COR-L47 (cell line): ENCODE data around the gene AXIN1.
"Not testable (repeated sequence)": the region's sequence is repeated elsewhere in the genome, so short reads cannot be mapped to it uniquely, and the experiment has no call there.

Source experiments
- DNase-seq: peaks from one replicate; lab custom pipeline; 2025; lab: John Stamatoyannopoulos, UW

AXIN1 gene

DNA sequence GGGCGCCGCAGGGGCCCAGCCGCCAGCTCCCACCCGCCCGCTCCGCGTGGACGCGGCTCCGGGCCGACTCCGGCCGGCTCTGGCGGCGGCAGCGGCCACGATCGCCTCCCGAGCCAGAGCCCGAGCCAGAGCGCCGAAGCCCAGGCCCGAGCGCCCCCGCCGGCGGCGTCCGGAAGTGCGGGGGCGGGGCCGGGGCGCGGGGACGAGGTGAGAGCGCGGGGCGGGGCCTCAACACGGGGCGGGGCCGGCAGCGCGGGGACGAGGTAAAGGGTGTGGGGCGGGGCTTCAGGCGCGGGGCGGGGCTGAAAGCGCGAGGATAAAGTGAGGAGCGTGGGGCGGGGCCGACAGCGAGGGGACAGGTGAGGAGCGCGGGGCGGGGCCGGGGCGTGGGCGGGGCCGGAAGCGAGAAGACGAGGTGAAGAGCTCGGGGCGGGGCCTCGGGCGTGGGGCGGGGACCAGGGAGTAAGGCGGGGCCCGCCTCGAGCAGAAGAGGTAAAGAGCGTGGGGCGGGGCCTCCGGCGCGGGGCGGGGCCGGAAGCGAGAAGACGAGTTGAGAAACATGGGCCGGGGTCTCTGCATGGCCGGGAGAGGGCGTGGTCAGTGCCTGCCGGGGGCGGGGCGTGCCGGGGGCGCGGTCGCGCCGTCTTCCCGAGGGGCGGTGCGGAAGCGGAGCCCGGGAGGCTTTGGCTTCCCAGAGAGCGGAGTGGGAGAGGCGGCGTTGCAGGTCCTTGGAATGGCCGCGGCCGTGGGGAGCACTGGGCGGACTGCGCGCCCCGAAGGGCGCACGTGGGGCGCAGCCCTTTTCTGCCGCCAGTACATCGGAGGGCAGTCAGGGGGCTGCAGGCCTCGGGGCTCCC is at the start of gene AXIN1:
AXIN1 (minus strand) TSS at position 177 of the 857 bp plus-strand sequence. CDS start 5,698 bp downstream, outside the sequence.
- peak; percentile 99 for DNase-seq

GRCh38 chr16:401468-402348 is 49.2 kb upstream of the AXIN1 start, which contains the start of gene DECR2:
TSS of gene DECR2 (plus strand) at chr16:401885. CDS start at chr16:401964, 79 bp downstream.
- DNase-seq = peak; percentile 87

DNA sequence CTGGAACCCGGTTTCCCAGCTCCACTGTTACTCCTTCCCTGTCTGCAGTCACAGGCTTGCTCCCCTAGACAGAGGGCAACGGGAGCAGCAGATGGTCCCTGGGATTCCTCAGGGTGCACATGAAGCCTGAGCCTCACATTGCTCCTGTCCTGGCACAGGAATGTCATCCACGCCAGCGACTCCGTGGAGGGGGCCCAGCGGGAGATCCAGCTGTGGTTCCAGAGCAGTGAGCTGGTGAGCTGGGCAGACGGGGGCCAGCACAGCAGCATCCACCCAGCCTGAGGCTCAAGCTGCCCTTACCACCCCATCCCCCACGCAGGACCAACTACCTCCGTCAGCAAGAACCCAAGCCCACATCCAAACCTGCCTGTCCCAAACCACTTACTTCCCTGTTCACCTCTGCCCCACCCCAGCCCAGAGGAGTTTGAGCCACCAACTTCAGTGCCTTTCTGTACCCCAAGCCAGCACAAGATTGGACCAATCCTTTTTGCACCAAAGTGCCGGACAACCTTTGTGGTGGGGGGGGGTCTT is 47.6 kb upstream of the AXIN1 start:
- DNase-seq = no peak

DNA sequence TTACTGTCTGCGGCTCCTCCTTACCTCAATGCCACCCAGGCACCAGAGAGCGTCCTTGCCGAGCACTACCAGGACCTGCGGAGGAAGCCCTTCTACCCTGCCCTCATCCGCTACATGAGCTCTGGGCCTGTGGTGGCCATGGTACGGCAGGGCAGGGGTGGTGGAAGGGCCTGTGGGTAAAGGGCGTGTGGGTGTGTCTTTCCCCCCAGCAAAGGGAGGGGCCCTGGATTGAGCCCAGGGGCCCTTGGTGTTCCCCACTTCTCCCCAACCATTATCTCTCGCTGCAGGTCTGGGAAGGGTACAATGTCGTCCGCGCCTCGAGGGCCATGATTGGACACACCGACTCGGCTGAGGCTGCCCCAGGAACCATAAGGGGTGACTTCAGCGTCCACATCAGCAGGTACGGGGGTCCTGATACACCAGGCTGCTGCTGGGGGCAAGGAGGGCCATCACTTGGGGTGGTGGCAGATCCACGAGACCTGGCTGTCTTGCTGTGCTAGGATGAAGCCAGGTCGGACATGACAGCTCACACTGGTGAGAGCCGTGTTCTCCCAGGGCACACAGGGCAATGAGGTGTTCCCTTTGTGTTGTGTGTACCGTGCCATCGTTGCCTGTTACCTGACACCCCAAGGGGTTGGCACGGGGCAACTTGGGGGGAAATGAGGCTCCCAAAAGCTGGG is 47.0 kb upstream of the AXIN1 start:
- DNase-seq = no peak

- no peak for DNase-seq
These were observed 46.2 kb upstream of the AXIN1 start for GRCh38 chr16:398561-399339.

- DNase-seq = no peak
These were observed 45.3 kb upstream of the AXIN1 start for GRCh38 chr16:397736-398332.

- no peak for DNase-seq
These were observed 44.7 kb upstream of the AXIN1 start, which contains the start of gene NME4 for GRCh38 chr16:397135-397661. TSS of gene NME4 (plus strand) at chr16:397199. CDS start at chr16:397223, 24 bp downstream.

DNA sequence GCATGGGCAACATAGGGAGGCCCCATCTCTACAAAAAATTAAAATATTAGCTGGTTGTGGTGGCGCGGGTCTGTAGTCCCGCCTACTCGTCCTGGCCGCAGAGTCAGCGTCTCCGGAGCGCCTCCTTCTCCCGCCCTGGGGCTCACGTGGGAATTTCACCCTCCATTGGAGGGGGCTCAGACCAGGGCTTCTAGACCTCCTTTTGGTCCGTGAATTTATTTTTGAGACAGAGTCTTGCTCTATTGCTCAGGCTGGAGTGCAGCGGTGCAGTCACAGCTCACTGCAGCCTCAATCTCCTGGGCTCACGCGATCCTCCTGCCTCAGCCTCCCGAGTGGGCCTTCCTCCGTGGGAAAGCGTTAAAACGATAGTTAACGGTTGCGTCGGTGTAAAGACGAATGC is 44.1 kb upstream of the AXIN1 start:
- no peak for DNase-seq

DNA sequence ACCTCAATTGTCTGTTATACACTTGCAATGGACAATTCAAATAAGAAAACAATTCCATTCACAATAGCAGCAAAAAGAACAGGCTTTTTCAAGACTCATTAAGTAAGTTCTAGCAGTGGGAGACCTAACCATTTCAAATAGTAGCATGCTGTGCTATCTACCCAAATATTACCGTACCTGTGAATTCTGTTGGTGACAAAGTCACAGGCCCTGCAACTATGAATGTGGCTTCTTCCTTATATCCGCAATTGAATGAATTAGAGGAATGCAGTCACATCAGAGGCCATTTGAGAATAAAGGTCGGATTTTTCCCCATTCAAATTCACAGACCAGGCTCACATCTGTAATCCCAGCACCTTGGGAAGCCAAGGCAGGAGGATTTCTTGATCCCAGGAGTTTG is 43.7 kb upstream of the AXIN1 start:
- no peak for DNase-seq

DNA sequence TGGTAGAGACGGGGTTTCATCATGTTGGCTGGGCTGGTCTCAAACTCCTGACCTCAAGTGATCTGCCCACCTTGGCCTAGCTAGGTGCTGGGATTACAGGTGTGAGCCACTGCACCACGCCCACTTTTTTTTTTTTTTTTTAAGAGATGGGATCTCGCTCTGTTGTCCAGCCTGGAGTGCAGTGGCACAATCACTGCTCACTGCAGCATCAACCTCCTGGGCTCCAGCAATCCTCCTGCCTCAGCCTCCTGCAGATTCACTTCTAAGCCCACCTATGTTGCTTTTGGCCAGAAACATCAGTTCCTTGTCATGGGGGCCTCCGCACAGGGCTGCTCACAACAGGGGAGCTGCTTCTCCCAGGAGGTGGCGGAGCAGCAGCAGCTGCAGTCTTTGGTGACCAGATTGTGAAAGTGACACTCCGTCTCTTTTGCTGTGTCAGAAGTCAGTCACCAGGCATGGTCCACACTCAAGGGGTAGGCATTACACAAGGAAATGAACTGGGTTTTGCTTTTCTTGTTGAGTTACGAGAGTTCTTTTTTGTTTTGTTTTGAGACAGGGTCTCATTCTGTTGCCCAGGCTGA is 40.0 kb upstream of the AXIN1 start:
- no peak for DNase-seq

- DNase-seq = peak; percentile 43
These were observed 39.4 kb upstream of the AXIN1 start for GRCh38 chr16:391885-392335.

GRCh38 chr16:389352-389751 is 36.8 kb upstream of the AXIN1 start:
- no peak for DNase-seq

- not testable (repeated sequence) for DNase-seq
These were observed 35.5 kb upstream of the AXIN1 start for GRCh38 chr16:387761-388666.

DNA sequence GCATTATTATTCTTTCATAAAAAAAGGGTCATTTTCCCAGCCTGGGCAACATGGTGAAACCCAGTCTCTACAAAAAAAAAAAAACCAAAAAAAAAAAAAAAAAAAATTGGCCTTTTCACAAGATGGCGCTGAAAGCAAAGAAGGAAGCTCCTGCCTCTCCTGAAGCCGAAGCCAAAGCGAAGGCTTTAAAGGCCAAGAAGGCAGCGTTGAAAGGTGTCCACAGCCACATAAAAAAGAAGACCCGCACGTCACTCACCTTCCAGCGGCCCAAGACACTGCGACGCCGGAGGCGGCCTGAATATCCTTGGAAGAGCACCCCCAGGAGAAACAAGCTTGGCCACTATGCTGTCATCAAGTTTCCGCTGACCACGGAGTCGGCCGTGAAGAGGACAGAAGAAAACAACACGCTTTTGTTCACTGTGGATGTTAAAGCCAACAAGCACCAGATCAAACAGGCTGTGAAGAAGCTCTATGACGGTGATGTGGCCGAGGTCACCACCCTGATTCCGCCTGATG is 34.2 kb upstream of the AXIN1 start:
- DNase-seq = no peak

DNA sequence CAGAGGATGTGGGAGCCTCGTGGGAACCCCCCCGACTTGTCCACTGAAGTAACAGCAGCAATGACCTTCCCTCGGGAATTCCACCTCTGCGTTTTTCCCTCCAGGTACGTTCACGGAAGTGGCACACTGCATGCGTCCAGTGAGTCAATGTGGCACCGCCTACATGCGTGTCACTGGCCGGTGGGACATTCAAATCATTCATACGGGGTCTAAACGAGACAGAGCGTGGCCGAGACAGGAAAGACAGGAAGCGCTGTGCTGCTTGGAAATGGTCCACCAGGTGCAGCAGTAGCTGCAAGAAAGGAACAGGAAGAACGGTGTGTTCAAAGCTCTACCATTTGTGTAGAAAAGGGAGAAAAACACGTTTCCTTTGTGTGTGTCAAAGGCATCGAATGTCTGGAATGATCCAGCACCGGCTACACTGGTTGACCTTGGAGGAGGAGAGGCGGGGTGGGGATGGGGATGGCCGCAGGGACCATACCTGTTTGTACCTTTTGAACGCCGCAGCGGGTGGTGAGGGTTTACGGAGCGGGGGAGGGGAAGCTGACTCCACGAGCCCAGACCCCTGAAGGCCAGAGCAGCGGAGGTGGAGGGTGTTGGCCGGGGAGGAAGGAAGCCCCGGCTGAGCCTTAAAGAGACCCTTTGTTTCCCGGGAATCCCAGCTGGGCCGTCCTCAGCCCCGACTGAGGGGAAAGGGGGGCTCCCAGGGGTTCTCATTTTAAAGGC is 31.0 kb upstream of the AXIN1 start:
- no peak for DNase-seq

DNA sequence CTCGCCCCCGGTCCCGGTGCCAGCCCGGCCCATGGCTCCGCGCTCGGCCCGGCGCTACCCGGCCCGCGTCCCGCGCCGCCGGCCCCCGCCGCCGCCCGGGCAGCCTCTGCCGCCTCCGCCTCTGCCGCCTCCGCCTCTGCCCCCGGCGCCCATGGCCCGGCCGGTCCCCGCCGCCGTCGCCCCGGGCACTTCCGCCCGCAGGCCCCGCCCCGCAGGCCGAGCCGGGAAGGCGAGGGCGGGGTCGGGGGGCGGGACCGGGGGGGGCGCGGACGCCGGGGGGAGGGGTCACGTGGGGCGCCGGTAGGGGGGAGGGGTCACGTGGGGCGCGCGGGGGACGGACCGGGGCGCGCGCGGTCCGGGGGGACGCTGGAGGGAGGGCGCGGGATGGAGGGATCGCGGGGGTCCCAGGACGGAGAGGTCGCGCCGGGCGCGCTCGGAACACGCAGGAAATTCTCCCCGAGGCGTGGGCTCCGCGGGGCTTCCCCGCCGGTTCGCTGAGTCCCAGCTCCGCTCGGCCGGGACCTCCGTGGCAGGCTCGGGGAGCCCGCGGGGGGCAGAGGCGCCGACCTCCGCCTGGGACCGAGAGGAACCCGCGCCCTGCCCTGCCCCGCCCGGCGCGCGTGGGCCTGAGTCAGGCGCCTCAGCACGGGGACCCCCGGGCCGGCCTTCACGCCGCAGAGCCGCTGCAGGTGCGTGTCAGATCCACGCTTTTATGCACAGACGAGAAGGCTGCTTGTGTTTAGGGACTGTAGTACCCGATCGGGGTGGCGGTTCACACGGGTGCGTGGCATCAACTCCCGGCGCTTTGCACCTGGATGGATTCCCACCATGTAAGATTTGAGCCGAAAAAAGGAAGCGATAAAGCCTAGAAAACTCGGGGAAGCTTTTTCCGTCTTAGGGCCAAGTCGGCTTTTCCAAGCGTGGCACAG is 29.5 kb upstream of the AXIN1 start, which contains the start of gene PGAP6:
PGAP6 (minus strand) TSS at position 190 of the 929 bp plus-strand sequence; CDS start at position 33, 157 bp downstream.
- no peak for DNase-seq
